GF-D8 (cell line): ENCODE results near the gene RNU5D-1.
"Not testable (repeated sequence)": the region's sequence is repeated elsewhere in the genome, so short reads cannot be mapped to it uniquely, and the experiment has no call there.

ENCODE experiments used
- DNase-seq: peaks from one replicate; lab custom pipeline; 2025; lab: John Stamatoyannopoulos, UW

Gene RNU5D-1

DNA sequence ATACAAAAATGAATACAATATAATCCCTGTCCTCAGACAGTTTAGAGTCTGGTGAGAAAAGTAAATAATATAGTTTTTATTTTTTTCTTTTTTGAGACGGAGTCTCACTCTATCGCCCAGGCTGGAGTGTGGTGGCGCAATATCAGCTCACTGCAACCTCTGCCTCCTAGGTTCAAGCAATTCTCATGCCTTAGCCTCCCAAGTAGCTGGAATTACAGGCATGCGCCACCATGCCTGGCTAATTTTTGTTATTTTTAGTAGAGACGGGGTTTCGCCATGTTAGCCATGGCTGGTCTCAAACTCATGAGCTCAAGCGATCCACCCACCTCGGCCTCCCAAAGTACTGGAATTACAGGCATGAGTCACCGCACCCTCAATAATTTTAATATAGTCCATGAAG is 31.6 kb downstream of the RNU5D-1 start:
- not testable (repeated sequence) for DNase-seq

DNA sequence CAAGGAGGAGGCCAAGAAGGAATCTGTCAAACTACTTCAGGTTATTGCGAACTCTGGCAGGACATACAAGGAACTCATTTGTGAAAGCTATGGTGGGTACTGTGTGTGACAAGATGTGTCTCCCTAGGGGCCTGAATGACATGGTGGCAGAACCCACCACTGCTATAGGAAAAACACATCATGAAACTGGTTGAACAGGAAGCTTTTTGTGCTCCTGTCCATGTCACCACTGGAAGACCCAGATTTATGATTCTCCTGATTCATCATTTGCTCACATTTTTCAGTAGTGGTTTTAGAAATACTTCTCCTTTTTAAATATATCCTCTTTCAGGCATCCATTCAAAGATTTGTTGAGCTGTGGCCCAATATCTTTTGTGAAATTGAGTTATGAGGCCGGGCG is 32.8 kb downstream of the RNU5D-1 start:
- no peak for DNase-seq

GRCh38 chr1:44696789-44697345 is 34.1 kb downstream of the RNU5D-1 start:
- DNase-seq = peak; percentile 48

GRCh38 chr1:44696101-44696500 is 34.9 kb downstream of the RNU5D-1 start:
- DNase-seq = no peak

DNA sequence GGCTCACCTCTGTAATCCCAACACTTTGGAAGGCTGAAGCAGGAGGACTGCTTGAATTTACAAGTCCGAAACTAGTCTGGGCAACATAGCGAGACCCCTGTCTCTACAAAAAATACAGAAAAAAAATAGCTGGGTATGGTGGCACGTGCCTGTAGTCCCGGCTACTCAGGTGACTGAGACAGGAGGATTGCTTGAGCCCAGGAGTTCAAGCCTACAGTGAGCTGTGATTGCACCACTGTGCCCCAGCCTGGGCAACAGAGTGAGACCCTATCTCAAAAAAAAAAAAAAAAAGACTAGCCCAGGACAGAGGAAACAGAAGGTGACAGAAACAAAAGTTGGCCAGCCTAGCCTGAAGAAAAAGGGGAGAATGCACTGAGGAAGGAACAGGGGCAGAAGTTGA is 35.3 kb downstream of the RNU5D-1 start:
- no peak for DNase-seq

- DNase-seq = no peak
Measured at GRCh38 chr1:44694863-44695478, 36.0 kb downstream of the RNU5D-1 start.

GRCh38 chr1:44693900-44694299 is 37.1 kb downstream of the RNU5D-1 start:
- DNase-seq = no peak

DNA sequence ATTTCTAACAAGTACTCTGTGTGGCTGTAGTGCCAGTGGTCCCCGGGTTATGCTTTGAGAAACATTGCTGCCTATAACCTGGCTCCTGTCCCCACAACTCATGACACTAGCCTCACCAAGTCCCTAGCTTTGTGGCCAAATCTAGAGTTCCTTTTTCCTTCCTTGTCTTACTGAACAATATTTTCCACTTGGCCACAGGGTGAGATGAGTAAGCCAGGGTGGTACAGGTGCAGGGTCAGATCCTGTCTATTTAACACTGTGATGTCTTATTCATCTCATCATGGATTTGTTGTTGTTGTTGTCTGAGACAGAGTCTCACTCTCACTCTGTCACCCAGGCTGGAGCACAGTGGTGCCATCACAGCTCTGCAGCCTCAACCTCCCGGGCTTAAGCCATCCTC is 37.8 kb downstream of the RNU5D-1 start:
- peak; percentile 38 for DNase-seq

GRCh38 chr1:44689447-44689765 is 41.6 kb downstream of the RNU5D-1 start:
- no peak for DNase-seq

DNA sequence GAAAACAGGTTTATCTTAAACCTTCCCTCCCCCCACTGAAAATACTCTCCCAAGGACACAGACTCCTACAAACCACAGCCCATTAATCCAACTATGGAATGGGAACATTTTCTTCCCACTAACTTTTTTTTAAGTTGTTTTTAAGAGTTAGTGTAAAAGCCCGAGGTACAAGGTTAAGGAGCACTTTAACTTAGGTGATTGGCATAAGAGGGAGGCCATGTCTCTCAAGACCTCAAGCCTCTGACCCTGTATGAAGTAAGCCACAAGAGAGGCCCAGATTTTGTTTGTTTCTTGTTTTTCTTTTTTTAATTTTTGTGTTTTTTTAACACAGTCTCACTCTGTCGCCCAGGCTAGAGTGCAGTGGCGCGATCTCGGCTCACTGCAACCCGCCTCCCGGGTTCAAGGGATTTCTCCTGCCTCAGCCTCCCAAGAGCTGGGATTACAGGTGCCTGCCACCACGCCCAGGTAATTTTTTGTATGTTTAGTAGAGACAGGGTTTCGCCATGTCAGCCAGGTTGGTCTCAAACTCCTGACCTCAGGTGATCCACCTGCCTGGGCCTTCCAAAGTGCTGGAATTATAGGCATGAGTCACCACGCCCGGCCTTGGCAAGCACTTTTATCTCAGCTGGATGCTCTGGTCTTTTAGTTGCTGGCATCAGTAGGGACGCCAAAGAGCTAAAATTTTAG is 42.1 kb downstream of the RNU5D-1 start:
- DNase-seq = no peak

DNA sequence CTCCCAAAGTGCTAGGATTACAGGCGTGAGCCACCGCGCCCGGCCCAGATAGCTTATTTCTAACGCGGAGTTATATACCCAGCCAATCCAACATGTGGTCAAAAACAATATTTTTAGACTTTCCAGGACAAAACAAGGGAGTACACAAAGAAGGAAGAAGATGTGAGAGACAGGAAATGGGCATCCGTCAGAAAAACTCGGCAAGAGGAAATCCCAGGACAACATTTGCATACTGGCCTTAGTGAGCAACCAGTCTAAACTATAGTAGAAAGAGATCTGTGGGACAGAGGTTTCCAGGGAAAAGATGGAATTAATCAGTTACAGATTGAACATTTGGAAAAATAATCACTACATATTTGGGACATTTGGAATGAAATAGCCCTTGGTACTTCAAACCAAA is 45.1 kb downstream of the RNU5D-1 start:
- no peak for DNase-seq

DNA sequence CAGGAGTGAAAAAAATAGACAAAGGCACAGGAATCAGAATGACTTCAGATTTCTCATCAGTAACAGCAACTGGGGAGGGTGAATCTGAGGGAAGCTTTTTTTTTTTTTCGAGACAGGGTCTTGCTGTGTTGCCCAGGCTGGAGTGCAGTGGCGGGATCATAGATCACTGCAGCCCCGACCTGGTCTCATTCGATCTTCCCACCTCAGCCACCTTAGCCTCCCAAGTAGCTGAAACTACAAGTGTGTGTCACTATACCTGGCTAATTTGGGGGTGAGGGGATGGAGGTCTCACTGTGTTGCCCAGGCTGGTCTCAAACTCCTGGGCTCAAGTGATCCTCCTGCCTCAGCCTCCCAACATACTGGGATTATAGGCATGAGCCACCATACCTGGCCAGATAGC is 45.8 kb downstream of the RNU5D-1 start:
- no peak for DNase-seq

- peak; percentile 85 for DNase-seq
Measured at GRCh38 chr1:44684525-44684924, 46.4 kb downstream of the RNU5D-1 start.

DNA sequence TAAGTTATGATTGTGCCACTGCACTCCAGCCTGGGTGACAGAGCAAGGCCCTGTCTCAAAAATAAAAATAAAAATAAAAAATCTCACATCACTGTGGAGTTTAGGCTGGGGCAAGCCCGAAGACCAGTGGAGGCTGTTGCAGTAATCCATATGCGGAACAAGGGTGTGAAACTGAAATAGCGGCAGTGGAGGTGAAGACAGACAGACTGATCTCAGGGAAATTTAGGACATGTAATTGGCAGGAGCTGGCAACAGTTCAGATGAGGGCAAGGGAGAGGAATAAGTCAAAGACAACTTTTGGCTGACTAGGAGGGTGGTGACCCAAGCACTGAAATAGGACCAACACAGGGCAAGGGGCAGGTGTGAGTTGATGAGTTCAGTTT is 48.1 kb downstream of the RNU5D-1 start:
- no peak for DNase-seq

GRCh38 chr1:44681905-44682882 is 48.8 kb downstream of the RNU5D-1 start:
- DNase-seq = peak; percentile 17
